ENCODE data around the gene RERGL.
"Not testable (repeated sequence)": the region's sequence is repeated elsewhere in the genome, so short reads cannot be mapped to it uniquely, and the experiment has no call there.

The RERGL gene

DNA sequence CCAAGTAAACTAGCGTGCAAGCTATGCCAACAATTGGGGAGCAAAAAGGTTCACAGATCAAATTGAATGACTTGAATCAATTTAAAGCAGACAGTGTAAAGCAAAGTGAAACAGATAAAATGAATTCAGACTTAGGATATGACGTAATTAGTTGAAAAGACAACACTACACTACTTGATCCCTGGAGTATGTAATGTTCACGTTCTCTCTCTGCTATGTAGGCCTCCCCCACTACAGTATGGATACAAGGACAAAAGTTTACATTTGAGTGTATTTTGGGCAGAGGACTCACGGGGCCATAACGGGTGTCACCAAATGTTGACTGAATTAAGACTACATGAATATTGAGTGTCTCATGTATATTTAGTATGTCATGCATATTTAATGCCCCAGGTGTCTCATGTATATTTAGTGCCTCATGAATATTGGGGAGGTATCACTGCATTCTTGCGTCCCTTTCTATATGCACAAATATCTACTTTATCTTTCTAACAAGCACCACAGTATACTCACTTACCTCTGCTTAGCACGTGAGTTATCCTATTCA is 44.5 kb downstream of the RERGL start:
- no peak for DNase-seq (ENCODE audit: low spot score)

DNA sequence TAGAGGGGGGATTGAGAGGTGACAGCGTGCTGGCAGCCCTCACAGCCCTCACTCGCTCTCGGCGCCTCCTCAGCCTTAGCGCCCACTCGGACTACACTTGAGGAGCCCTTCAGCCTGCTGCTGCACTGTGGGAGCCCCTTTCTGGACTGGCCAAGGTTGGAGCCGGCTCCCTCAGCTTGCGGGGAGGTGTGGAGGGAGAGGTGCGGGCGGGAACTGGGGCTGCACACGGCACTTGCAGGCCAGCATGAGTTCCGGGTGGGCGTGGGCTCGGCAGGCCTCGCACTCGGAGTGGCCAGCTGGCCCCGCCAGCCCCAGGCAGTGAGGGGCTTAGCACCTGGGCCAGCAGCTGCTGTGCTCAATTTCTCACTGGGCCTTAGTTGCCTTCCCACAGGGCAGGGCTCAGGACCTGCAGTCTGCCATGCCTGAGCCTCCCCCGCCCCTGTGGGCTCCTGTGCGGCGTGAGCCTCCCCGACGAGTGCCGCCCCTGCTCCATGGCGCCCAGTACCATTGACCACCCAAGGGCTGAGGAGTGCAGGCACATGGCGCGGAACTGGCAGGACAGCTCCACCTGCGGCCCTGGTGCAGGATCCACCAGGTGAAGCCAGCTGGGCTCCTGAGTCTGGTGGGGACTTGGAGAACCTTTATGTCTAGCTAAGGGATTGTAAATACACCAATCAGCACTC is 49.8 kb downstream of the RERGL start:
- not testable (repeated sequence) for H3K4me3 ChIP-seq (ENCODE audit: severe bottlenecking); H3K27me3 ChIP-seq (ENCODE audit: insufficient read depth, poor library complexity, severe bottlenecking); DNase-seq (ENCODE audit: low spot score); H3K36me3 ChIP-seq (ENCODE audit: low read depth); ATAC-seq (ENCODE audit: low read depth); H3K4me1 ChIP-seq (ENCODE audit: insufficient read depth, poor library complexity, severe bottlenecking); H3K27ac ChIP-seq (ENCODE audit: poor library complexity, severe bottlenecking); H3K9me3 ChIP-seq (ENCODE audit: severe bottlenecking)

More for the DNA sequence above, 44.5 kb downstream of the RERGL start:
- Histone ChIP-seq H3K27me3 (ENCODE audit: insufficient read depth, poor library complexity, severe bottlenecking) (no peaks in the 10 kb centered on the region), H3K36me3 (ENCODE audit: low read depth) (no peaks in the 10 kb centered on the region), H3K27ac (ENCODE audit: poor library complexity, severe bottlenecking) (no peak overlapping the region), H3K9me3 (ENCODE audit: severe bottlenecking) (no peaks in the 10 kb centered on the region), H3K4me3 (ENCODE audit: severe bottlenecking) (no peak overlapping the region), H3K4me1 (ENCODE audit: insufficient read depth, poor library complexity, severe bottlenecking) (no peaks in the 10 kb centered on the region)
- ATAC-seq (ENCODE audit: low read depth): no peak
- TF ChIP-seq, protein P1, sequence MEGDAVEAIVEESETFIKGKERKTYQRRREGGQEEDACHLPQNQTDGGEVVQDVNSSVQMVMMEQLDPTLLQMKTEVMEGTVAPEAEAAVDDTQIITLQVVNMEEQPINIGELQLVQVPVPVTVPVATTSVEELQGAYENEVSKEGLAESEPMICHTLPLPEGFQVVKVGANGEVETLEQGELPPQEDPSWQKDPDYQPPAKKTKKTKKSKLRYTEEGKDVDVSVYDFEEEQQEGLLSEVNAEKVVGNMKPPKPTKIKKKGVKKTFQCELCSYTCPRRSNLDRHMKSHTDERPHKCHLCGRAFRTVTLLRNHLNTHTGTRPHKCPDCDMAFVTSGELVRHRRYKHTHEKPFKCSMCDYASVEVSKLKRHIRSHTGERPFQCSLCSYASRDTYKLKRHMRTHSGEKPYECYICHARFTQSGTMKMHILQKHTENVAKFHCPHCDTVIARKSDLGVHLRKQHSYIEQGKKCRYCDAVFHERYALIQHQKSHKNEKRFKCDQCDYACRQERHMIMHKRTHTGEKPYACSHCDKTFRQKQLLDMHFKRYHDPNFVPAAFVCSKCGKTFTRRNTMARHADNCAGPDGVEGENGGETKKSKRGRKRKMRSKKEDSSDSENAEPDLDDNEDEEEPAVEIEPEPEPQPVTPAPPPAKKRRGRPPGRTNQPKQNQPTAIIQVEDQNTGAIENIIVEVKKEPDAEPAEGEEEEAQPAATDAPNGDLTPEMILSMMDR (IDR thresholded peaks at IDR 0.05; ENCODE audit: poor library complexity, severe bottlenecking): no peak
